ENCODE measurements around the gene TMEM225. TPM values are rescaled to one million over a fixed set of nuclear protein-coding genes. Genes with fewer than 3 reads are reported as not detected.

TMEM225 gene
- total and polyA plus RNA-seq, 4 donors: not detected

GRCh38 chr11:123924027-123924426, 38.6 kb upstream of the TMEM225 start:
- Histone ChIP-seq H3K36me3 (ENCODE audit: control insufficient read depth in 4 of 4, insufficient read depth in 3 of 4, low read depth in 1 of 4, low read length in 3 of 4) (no peaks in the 10 kb centered on the region), H3K9me3 (ENCODE audit: control insufficient read depth in 4 of 4, low read length in 3 of 4) (no peaks in the 10 kb centered on the region), H3K4me3 (ENCODE audit: low read depth in 1 of 3, low read length in 3 of 3) (no peak overlapping the region), H3K9ac (ENCODE audit: low read depth in 1 of 2, low read length in 2 of 2) (no peak overlapping the region), H3K27ac (ENCODE audit: low read depth in 1 of 2, low read length in 2 of 2) (no peak overlapping the region), H3K4me1 (ENCODE audit: control insufficient read depth in 4 of 4, insufficient read depth in 4 of 4, low read length in 3 of 4) (no peaks in the 10 kb centered on the region), H3K27me3 (ENCODE audit: control insufficient read depth in 4 of 4, insufficient read depth in 4 of 4, low read length in 3 of 4) (no peaks in the 10 kb centered on the region)
- 79% methylated on average over 1 of the region's 1 CpG for WGBS
- no peak for DNase-seq (ENCODE audit: low spot score)
- TF ChIP-seq JUND (IDR thresholded peaks at IDR 0.05) (no peak), EGR1 (IDR thresholded peaks at IDR 0.05; ENCODE audit: low read depth in 2 of 2) (no peak), HNF4G (IDR thresholded peaks at IDR 0.05) (no peak), GABPA (IDR thresholded peaks at IDR 0.05 in 1 of 2, conservative IDR thresholded peaks at IDR 0.05 in 1 of 2) (no peak), CTCF (IDR thresholded peaks at IDR 0.05; ENCODE audit: low read depth, low read length, missing input control) (no peak), HNF4A (conservative IDR thresholded peaks at IDR 0.05) (no peak), RAD21 (IDR thresholded peaks at IDR 0.05) (no peak), FOXA2 (IDR thresholded peaks at IDR 0.05) (no peak), SP1 (IDR thresholded peaks at IDR 0.05) (no peak), NR2F2 (IDR thresholded peaks at IDR 0.05) (no peak), FOXA1 (IDR thresholded peaks at IDR 0.05) (no peak), YY1 (IDR thresholded peaks at IDR 0.05) (no peak), MAX (IDR thresholded peaks at IDR 0.05) (no peak), ZBTB33 (IDR thresholded peaks at IDR 0.05) (no peak), RXRA (IDR thresholded peaks at IDR 0.05) (no peak), REST (IDR thresholded peaks at IDR 0.05) (no peak), ATF3 (IDR thresholded peaks at IDR 0.05) (no peak), TAF1 (conservative IDR thresholded peaks at IDR 0.05) (no peak)
